Activated gamma-delta T cell (primary cell): ENCODE data around the gene SF3B3.
"Not testable (repeated sequence)": the region's sequence is repeated elsewhere in the genome, so short reads cannot be mapped to it uniquely, and the experiment has no call there.

Experiments used
- DNase-seq: peaks from one replicate; lab custom pipeline; 2025; lab: John Stamatoyannopoulos, UW

Gene SF3B3

GRCh38 chr16:70511833-70512232 is 11.8 kb upstream of the SF3B3 start:
- DNase-seq = no peak

- no peak for DNase-seq
These were observed 11.2 kb upstream of the SF3B3 start for GRCh38 chr16:70512456-70512855.

GRCh38 chr16:70520612-70521297 is 2.9 kb upstream of the SF3B3 start:
- DNase-seq = no peak

- DNase-seq = no peak
These were observed 1.2 kb upstream of the SF3B3 start for GRCh38 chr16:70522216-70523075.

- DNase-seq = peak; percentile 72
These were observed 407 bp upstream of the SF3B3 start, which contains the start of gene COG4 for GRCh38 chr16:70523076-70523742. Gene COG4 (minus strand): TSS chr16:70523554. CDS start chr16:70523543, 11 bp downstream.

- not testable (repeated sequence) for DNase-seq
These were observed 796 bp downstream of the SF3B3 start for GRCh38 chr16:70524399-70524825.

GRCh38 chr16:70526403-70526802 is 2.8 kb downstream of the SF3B3 start:
- DNase-seq = no peak

- no peak for DNase-seq
These were observed 3.8 kb downstream of the SF3B3 start for GRCh38 chr16:70527315-70527996.

- DNase-seq = no peak
These were observed 5.6 kb downstream of the SF3B3 start for GRCh38 chr16:70529051-70529777.

- DNase-seq = not testable (repeated sequence)
These were observed 6.3 kb downstream of the SF3B3 start for GRCh38 chr16:70529954-70530353.

- DNase-seq = no peak
These were observed 11.4 kb downstream of the SF3B3 start for GRCh38 chr16:70534971-70535370.

GRCh38 chr16:70540994-70541393 is 17.4 kb downstream of the SF3B3 start:
- no peak for DNase-seq

- no peak for DNase-seq
These were observed 20.9 kb downstream of the SF3B3 start for GRCh38 chr16:70544548-70544947.

- DNase-seq = no peak
These were observed 25.3 kb downstream of the SF3B3 start for GRCh38 chr16:70548936-70549335.

GRCh38 chr16:70550082-70550481 is 26.5 kb downstream of the SF3B3 start:
- no peak for DNase-seq

GRCh38 chr16:70551788-70552187 is 28.2 kb downstream of the SF3B3 start:
- no peak for DNase-seq

GRCh38 chr16:70552675-70553074 is 29.1 kb downstream of the SF3B3 start:
- no peak for DNase-seq

- no peak for DNase-seq
These were observed 30.0 kb downstream of the SF3B3 start for GRCh38 chr16:70553645-70554044.

GRCh38 chr16:70556063-70556462 is 32.4 kb downstream of the SF3B3 start:
- no peak for DNase-seq

GRCh38 chr16:70561623-70562022 is 38.0 kb downstream of the SF3B3 start:
- no peak for DNase-seq

- no peak for DNase-seq
These were observed 40.0 kb downstream of the SF3B3 start for GRCh38 chr16:70563636-70564035.
